GM21717 (cell line): ENCODE data around the gene GPR18.
"Not testable (repeated sequence)": the region's sequence is repeated elsewhere in the genome, so short reads cannot be mapped to it uniquely, and the experiment has no call there.

ENCODE experiments used
- ATAC-seq: cut with Tn5 transposase; IDR thresholded peaks from one replicate; pipeline ENCODE4 v1.9.1; 2021; ENCODE audit warnings: mild to moderate bottlenecking, moderate library complexity; ENCODE audit not compliant: unreplicated experiment

GPR18 gene

DNA sequence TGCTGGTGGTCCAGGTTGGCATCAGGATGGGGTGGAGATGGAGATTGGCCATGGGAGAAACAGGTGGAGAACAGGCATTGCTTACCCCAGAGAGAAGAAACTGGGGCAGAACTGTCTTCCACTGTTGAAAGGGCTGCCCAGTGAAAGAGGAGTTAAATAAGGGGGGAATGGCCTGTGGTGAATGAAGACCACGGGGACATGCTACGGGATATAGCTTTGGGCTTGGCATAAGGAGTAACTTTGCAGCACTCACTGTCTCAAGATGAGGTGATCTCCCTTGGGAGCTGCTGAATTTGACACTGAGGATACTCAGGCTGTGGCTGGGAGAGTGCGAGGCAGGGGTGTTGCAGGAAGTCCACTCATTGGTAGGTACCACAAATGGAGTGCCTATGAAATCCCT lies 10.6 kb upstream of the GPR18 start:
- no peak for ATAC-seq

DNA sequence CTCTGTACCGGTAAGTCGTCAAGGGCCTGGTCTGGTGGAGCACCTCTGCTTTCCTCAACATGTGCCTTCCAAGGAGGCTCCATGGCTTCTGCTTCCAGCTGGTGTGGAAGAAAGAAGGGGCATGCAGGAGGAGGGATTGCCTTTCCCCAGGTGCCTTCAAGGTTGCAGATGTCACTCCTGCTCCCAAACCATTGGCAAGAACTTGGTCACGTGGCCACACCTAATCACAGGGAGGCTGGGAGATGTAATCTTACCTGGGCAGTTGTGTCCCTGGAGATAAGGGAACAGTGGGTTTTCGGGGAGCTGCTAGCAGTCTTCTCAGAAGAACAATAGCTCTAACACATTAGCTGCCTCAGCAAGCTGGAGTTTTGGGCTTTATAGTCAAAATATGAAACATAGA lies 9.7 kb upstream of the GPR18 start:
- ATAC-seq, result no peak

DNA sequence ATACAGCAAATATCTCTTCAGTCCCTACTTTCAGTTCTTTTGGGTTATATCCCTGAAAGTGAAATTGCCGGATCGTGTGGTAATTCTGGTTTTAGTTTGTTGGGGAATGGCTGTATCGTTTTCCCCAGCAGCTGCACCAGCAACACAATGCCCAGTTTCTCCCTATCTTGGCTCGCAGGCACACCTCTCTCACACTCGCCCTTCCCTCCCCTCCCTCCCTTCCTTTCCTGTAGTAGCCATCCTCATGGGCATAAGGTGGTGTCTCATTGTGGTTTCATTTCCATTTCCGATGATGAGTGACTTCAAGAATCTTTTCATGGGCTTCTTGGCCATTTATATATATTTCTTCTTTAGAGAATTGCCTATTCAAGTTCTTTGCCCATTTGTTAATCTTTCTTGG lies 8.6 kb upstream of the GPR18 start:
- no peak for ATAC-seq

DNA sequence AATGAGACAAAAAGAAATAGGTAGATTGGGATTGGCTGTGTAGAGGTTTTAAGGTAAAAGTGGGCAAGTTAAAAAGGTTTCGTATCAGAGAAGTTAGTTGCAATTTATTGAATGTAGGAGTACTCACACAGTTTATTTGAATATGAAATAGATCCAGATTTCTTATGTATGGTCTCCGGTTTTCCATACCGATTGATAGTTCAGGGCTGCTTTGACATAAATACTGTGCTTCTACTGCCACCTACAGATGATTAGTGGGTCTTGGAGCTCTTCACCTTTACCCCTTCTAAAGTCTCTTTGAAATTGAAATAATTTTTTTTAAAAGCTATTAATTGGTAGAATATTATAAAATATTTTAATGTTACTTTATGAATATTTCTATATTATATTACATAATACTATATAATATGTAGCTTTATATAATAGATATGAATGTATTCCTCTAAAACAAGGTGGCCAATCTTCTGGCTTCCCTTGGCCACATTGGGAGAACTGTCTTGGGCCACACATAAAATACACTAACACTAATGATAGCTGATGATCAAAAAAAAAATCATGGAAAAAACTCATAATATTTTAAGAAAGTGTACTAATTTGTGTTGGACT lies 7.7 kb upstream of the GPR18 start:
- no peak for ATAC-seq

DNA sequence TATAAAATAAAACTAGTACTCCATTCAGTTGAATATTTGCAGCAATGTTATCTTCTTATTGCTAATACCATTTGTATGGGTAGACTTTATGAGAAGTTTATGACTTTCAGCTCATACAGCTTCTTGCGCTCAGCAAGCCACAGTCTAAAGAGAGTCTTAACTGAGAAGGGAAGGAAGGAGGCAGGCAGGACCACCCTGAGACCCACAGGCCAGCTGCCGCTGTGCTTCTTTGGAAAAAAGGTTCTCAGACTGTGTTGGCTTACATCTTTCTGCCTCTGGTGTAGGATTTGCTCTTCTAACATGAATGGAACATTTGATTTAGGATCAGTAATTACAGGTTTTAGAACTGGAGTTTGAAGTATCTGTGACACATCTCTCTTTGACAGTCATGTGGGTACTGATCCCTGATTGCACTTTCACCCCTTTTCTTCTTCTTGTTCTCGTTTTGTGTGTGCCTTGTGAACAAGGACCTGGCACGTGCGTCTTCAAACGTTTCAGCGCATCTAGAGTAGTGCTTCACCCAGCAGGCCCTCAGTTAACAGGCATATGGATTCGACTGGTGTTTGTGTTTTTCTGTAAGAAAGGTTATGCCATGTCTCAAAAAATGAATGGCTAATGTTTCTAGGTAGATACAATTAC lies 7.1 kb upstream of the GPR18 start:
- no peak for ATAC-seq

DNA sequence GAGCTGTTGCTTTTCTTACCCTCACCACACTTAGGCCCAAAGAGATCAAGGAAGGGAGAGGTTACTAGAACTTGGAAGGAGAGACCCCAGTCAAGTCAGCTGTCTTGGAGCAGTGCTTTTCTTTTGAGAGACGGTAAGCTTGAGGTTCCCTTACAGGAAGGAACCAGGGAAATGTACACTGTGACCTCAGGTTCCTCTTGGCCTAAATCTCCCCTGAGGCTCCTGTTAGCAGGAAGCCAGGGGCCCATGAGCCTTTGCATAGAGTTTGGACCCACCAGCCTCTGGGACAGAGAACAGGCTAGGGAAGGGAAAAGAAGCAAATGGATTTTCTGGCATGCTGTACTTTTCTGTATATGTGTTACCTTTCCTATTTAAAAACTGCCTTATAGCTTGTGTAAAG lies 5.9 kb upstream of the GPR18 start:
- no peak for ATAC-seq

DNA sequence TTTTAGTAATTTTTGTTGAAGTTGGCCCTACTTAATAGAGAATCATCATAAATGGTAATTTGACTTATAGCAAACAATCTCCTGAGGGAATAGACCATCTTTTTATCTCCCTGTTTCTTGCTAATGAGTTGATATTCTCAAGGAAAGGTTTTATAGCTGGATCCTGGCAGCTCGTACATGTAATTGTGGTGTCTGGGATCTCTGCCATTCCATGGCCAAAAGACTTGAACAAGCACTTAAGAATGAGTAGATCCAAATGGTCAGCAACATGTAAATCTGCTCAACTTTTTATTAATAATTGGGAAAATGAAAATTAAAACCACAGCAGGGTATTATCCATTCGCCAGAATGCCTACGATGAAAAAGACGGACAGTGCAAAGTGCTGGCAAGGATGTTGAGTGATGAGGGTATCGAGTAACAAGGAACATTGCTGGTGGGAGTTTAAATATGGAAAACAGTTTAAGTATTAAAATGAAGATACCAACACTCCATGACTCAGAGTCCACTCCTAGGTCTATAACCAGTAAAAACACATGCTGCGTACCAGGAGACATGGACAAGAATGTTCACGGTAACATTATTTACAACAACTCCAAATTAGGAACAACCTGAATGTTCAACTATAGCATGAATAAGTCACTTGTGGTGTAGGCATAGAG lies 5.1 kb upstream of the GPR18 start:
- ATAC-seq, result no peak

DNA sequence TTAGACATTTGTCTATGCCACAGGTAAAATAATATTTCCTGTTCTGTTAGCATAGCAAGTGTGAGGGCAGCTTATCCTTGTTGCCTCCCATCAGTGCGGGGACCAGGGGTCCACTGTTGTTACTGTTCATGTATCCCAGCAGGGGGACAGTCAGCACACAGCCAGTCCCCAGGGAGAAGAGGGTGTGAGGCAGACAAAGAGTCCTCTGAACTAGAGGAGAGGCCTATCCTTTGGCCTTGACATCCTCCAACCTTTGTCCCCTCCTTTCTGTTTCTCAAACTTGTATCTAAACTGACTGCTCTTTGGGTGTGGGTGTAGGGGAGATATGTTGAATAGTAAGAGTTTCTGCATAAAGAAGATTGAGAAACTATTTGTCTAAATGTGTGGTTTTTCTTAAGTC lies 2.9 kb upstream of the GPR18 start:
- no peak for ATAC-seq

DNA sequence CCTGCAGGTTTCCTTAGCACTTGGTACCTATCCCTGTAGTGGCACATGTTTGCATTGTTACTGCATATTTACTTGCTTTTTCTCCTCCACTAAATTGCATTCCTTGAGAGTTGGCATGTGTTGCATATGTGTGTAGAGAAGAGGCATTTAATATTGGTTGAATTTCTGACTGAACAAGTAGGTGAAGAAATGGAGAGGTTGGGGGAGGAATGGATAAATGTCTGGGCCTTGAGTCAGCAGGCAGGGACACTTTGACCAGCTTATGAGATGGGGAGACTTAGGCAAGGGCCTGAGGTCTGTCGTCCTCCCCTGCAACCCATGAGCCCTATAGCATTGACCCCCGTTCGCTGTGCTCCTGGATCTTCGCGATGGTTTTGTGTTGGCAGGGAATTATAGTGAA lies 2.0 kb upstream of the GPR18 start:
- ATAC-seq, result no peak

DNA sequence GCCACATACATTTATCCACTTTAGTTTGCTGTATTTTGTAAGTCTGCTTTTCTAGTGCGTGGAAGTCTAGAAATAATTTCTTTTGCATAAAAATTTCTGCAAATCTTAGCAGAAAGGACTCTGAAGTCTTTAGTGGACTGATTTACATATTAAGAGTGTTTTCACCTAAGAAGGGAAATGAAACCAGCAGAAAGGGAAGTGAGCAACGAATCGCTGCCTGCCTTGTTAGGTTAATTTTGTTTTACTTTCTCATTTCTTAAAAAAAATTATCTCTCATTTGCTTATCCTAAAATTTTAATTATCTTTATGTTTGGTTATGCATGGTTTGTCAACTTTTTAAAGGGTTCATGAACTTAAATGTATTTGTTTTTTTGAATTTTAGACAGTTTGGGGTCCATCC lies 767 bp upstream of the GPR18 start:
- peak; percentile 65 for ATAC-seq

DNA sequence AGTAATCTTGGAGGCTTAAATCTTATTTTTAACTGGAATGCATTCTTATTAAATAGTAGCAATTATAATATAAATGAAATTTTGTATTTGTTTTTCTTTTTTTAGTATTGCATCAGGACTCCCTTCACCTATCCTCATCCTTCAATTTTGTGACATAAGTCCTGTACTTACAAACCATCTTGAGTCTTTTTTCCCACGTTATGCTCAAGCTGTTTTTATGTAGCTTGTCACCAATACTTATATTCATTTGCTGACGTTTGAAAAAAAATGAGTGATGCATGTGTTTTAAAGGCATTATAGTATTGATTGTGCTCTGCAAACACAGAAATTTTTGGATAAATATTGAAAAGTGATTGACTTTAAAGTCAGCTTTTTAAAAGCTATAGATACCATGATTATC lies 888 bp downstream of the GPR18 start:
- no peak for ATAC-seq

DNA sequence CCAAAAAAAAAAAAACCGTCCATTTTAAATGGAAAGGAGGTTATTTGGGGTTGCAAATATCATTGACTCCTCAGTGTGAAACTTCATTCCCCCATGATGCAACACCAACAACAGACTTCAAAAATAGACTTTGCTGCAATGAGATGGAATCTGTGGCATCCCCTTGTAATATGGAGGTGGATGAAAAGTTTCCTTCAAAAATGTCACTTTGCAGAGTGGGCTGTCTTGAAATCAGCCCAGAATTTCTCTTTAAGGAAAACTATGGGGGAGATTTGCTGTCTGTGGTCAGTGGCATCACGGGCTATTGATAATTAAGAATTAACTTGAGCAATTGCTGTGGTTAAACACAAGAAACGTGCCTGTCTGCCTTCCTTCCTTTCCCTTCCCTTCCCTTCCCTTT lies 1.5 kb downstream of the GPR18 start:
- no peak for ATAC-seq

DNA sequence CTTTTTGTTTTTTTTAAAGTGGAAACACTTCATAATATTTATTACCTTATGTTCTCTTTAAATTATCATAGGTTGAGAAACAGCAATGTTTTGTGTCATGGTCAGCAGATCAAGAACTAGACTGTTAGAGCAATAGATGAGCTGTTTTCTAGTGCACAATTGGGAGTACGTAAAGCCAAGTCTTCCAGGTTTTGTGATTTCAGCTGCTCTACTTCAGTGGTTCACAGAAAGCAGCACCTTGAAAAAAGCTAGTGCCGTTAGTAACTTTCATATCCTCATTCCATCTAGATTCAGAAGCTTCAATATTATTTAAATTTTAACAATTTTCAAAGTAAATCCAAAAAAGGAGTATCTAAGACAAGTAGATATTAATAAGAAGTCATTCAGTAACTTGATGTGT lies 1.9 kb downstream of the GPR18 start:
- ATAC-seq, result no peak

DNA sequence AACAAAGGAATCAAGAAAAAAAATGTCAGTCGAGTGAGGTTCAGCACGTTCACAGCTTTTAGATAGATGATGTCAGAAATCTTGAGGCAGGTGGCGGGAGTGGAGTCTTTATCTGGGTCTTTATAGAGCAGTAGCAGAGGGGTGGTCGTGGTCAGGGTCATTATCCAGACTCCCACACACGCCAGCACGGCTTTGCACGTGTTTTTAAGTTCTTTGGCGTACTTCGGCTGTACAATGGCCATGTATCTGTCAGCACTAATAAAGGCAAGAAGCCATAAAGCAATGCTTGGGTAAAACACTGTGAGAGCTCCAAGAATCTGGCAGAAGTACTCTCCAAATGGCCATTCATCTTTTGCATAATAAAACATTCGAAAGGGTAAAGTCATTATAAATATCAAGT lies 2.9 kb downstream of the GPR18 start:
- ATAC-seq, result no peak

DNA sequence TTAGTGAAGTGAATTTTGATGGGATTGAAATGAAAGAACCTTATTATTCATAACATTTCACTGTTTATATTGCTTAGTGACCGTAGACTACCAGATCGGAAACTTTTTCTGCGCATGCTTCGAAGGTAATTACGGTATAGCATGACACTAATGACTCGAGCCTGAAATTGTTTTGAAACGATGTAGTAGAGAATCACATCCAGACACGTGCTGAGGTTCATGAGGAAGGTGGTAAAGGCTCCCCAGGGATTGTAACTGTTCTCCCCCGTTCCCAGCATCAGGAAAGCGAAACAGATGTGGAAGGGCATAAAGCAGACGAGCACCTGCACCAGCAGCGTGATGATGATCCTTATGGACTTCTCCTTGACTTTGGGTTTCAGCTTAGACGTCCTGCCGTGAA lies 3.3 kb downstream of the GPR18 start:
- ATAC-seq, result no peak

DNA sequence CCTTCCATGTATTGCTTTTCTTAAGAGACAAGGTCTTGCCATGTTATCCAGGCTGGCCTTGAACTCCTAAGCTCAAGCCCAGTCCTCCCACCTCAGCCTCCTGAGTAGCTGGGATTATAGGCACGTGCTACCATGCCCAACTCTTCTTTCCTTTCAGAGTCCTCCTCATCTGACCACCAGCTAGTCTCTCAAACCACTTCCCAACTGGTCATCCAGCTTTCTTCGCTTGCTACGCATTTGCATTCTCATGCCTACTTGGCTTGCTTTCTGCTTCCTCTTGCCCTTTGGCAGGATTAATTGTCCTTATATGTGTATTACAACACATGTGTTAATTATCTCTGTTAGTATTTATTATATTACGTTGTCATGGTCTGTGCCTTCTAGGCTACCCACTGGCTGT lies 6.3 kb downstream of the GPR18 start:
- no peak for ATAC-seq

DNA sequence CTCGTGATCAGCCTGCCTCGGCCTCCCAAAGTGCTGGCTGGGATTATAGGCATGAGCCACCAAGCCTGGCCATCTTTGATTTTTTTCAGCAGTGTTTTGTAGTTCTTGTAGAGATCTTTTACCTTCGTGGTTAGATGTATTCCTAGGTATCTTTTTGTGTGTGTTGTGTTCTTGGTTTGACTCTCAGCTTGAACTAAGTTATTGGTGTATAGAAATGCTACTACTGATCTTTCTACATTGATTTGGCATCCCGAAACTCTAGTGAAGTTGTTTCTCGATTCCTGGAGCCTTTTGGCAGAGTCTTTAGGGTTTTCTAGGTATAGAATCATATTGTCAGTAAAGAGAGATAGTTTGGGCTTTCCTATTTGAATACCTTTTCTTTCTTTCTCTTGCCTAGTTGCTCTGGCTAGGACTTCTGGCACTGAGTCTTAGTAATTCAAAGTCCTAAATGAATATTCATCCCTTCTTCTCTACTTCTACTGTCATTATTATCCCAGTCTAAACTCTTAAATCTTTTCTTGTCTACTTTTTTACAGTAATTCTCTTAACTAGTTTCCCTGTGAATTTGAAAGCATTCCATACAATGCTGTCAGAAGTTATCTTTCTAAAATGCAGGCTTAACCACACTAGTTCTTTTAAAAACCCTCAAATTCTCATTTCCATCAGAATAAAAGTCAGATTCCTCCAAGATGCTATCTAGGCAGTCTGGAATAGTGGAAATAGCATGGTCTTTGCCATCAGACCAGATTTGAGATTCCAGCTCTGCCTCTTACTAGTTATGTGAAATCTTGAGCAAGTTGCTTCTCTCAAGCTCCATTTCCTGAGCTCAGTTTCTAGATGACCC lies 7.0 kb downstream of the GPR18 start:
- ATAC-seq, result no peak

DNA sequence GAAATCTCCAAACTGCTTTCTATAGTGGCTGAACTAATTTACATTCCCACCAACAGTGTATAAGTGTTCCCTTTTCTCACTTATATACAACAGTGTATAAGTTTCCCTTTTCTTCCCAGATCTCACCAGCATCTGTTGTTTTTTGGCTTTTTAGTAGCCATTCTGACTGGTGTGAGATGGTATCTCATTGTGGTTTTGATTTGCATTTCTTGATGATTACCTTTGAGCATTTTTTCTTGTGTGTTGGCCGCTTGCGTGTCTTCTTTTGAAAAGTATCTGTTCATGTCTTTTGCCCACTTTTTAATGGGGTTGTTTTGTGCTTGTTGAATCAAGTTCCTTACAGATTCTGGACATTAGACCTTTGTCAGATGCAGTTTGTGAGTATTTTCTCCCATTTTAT lies 8.6 kb downstream of the GPR18 start:
- not testable (repeated sequence) for ATAC-seq

DNA sequence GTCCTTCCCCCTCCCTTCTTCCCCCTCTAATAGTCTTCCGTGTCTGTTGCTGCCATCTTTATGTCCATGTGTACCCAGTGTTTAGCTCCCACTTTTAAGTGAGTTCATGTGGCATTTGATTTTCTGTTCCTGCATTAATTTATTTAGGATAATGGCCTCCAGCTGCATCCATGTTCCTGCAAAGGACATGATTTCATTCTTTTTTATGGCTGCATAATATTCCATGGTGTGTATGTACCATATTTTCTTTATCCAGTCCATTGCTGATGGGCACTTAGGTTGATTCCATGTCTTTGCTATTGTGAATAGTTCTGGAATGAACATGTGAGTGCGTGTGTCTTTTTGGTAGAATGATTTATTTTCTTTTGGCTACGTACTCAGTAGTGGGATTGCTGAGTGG lies 9.0 kb downstream of the GPR18 start:
- not testable (repeated sequence) for ATAC-seq

DNA sequence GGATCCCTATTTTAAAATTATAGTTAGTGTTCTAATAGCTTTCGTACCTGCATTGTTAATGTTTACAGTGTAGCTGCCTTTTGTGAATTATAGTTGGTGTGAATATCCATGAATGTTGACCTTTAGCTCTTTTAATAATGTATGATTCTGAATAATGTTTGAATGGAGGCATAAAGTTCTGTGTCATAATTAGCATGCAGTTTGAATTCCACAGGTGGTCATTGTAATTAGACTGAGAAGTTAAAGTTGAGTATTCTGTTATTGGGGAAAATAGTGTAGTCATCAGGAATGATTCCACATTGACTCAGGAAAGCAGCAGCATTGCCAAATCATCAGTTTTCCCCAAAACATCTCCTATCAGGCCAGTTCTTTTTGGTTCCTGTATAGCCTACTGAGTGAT lies 12.1 kb downstream of the GPR18 start:
- no peak for ATAC-seq

DNA sequence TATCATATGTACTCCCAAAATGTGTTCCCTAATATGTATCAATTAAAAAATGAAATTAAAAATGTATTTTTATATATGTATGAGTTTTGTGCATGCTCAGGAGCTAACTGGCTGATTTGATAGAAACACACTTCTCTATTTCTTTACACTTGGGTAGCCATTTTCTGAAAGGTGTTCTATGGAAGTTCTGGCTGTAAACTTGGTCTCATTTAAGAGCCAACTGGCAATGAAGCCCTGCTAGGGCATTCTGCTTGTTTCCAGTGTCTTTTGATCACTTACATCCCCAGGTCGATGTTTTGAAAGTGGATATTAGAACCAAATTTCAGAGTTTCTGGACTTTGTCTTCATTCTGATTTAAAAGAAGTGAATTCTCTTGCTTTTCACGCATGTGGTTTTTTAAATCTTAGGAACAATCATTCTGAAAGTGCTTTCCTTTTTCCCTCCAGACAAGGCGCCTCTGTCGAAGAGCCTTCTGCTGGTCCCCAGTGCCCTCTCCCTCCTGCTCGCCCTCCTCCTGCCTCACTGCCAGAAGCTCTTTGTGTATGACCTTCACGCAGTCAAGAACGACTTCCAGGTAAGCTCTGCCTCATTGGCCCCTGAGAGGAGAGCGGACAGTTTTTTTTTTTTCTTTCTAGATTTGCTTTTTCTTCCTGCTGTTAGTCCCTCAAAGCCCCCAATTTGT lies 20.1 kb downstream of the GPR18 start:
- no peak for ATAC-seq
